Natural killer cell (primary cell): ENCODE data around the gene PXMP2. TPM values are rescaled to one million over a fixed set of nuclear protein-coding genes. Genes with fewer than 3 reads are reported as not detected.

Source experiments
- ATAC-seq, 3 donors: fragments of 150-1000 bp in 2 of 3; fragments of 200-7000 bp in 1 of 3; cut with Tn5 transposase; 1 replicate in 1 of 3; 2 replicates in 2 of 3; pipeline ENCODE4 v1.10.0; 2021; ENCODE audit warnings: mild to moderate bottlenecking in 2 of 3, moderate library complexity in 2 of 3
- DNase-seq, 2 donors: peaks; one replicate each; pipeline versions ENCODE4 v3.0.0 to v3.0.0-alpha.2; 2013 to 2021; ENCODE audit warnings: mixed read lengths in 1 of 2
- H3K27ac ChIP-seq: one replicate; pipeline ENCODE4 v1.5.1; 2013; ENCODE audit warnings: mild to moderate bottlenecking, low read length
- H3K27me3 ChIP-seq: one replicate; pipeline ENCODE4 v1.6.1; 2013; ENCODE audit warnings: low read length; ENCODE audit not compliant: control insufficient read depth, insufficient read depth
- H3K36me3 ChIP-seq: one replicate; pipeline ENCODE4 v1.6.1; 2013; ENCODE audit warnings: low read length; ENCODE audit not compliant: control insufficient read depth, insufficient read depth
- H3K4me1 ChIP-seq: one replicate; pipeline ENCODE4 v1.6.1; 2013; ENCODE audit warnings: low read length; ENCODE audit not compliant: control insufficient read depth, insufficient read depth
- H3K4me3 ChIP-seq: one replicate; pipeline ENCODE4 v1.5.1; 2013; ENCODE audit warnings: low read length
- H3K9me3 ChIP-seq: one replicate; pipeline ENCODE4 v1.6.1; 2013; ENCODE audit warnings: low read length; ENCODE audit not compliant: control insufficient read depth, insufficient read depth
- H3K27ac Mint-ChIP-seq, 2 donors: one replicate each; pipeline ENCODE4 v1.8.0; 2022; ENCODE audit warnings: mild to moderate bottlenecking in 2 of 2, mixed read lengths in 2 of 2, moderate library complexity in 1 of 2
- H3K27me3 Mint-ChIP-seq, 2 donors: one replicate each; pipeline ENCODE4 v1.8.0; 2022; ENCODE audit warnings: low read depth in 2 of 2, mixed read lengths in 2 of 2
- H3K36me3 Mint-ChIP-seq: one replicate; pipeline ENCODE4 v1.8.0; 2022; ENCODE audit warnings: mixed read lengths
- H3K4me1 Mint-ChIP-seq, 2 donors: one replicate each; pipeline ENCODE4 v1.8.0; 2022; ENCODE audit warnings: mixed read lengths in 2 of 2
- H3K4me3 Mint-ChIP-seq: one replicate; pipeline ENCODE4 v1.8.0; 2022; ENCODE audit warnings: mild to moderate bottlenecking, moderate library complexity, mixed read lengths
- H3K9me3 Mint-ChIP-seq, 2 donors: one replicate each; pipeline ENCODE4 v1.8.0; 2022; ENCODE audit warnings: mixed read lengths in 2 of 2
- CTCF ChIP-seq: fragments of 200-600 bp; IDR thresholded peaks from one replicate; pipeline ENCODE4 v1.8.0; 2022; ENCODE audit warnings: antibody characterized with exemption
- WGBS: methylation state at CpG from one replicate; pipeline ENCODE4 v1.1.7; 2013; ENCODE audit warnings: missing lambda C conversion rate; ENCODE audit not compliant: insufficient coverage; 5-methylcytosine and 5-hydroxymethylcytosine counted together
- intact Hi-C: fragments of 100-400 bp; cut with micrococcal nuclease; formaldehyde crosslinking; loops from one replicate; pipeline ENCODE4 v1.14.2; 2022
- total RNA-seq, 4 donors: library from RNA; stranded (reverse); fragments of 120-200 nt in 1 of 4; gene quantifications; one replicate each; pipeline versions ENCODE4 v1.2.3 to v1.2.4, GENCODE V29; 2013 to 2022

PXMP2 gene
- total RNA-seq, 3 donors from 2014 or later (not counting 1 experiment from before 2014, with no cell fraction given): 3.6 to 6.2 (median 5.1) TPM

GRCh38 chr12:132736378-132736777 lies 49.0 kb downstream of the PXMP2 start:
- Mint-ChIP-seq H3K9me3 (no peaks in the 10 kb centered on the region), H3K36me3 (peaks cover 24% of the 10 kb centered on the region), H3K4me3 (no peak overlapping the region), H3K27ac (no peak overlapping the region), H3K27me3 (no peaks in the 10 kb centered on the region), H3K4me1 (peaks cover 0 to 5% of the 10 kb centered on the region in 2 donors)
- H3K4me3 ChIP-seq: no peak overlapping the region
- intact Hi-C loops: no loop called here
- H3K27ac ChIP-seq: no peak overlapping the region
- ATAC-seq: no peak
- WGBS: 98% methylated on average over 12 of the region's 12 CpGs
- no peaks in the 10 kb centered on the region for H3K9me3 ChIP-seq
- H3K4me1 ChIP-seq: no peaks in the 10 kb centered on the region
- DNase-seq: no peak
- peaks cover 87% of the 10 kb centered on the region for H3K36me3 ChIP-seq
- no peaks in the 10 kb centered on the region for H3K27me3 ChIP-seq
- no peak for TF ChIP-seq CTCF

- Mint-ChIP-seq H3K9me3 (no peaks in the 10 kb centered on the region), H3K27me3 (no peaks in the 10 kb centered on the region), H3K27ac (no peak overlapping the region), H3K36me3 (peaks cover 19% of the 10 kb centered on the region), H3K4me1 (peaks cover 0 to 6% of the 10 kb centered on the region in 2 donors), H3K4me3 (no peak overlapping the region)
- Histone ChIP-seq H3K4me1 (no peaks in the 10 kb centered on the region), H3K27ac (no peak overlapping the region), H3K27me3 (no peaks in the 10 kb centered on the region), H3K4me3 (no peak overlapping the region), H3K36me3 (peaks cover 84% of the 10 kb centered on the region), H3K9me3 (no peaks in the 10 kb centered on the region)
- 99% methylated on average over 15 of the region's 15 CpGs for WGBS
- no peak for TF ChIP-seq CTCF
- no peak for ATAC-seq
- DNase-seq: no peak
- intact Hi-C loops: no loop called here
Measured at GRCh38 chr12:132736913-132737312, 49.5 kb downstream of the PXMP2 start.

- ATAC-seq (no peak), DNase-seq (no peak)
- 92% methylated on average over 19 of the region's 19 CpGs for WGBS
- peaks cover 9 to 22% of the 10 kb centered on the region in 2 donors for H3K4me1 Mint-ChIP-seq
- H3K4me3 Mint-ChIP-seq: no peak overlapping the region
- Histone ChIP-seq H3K9me3 (no peaks in the 10 kb centered on the region), H3K27me3 (no peaks in the 10 kb centered on the region), H3K27ac (no peak overlapping the region), H3K4me1 (no peaks in the 10 kb centered on the region), H3K4me3 (no peak overlapping the region), H3K36me3 (peaks cover 78% of the 10 kb centered on the region)
- peaks cover 7% of the 10 kb centered on the region for H3K36me3 Mint-ChIP-seq
- no peaks in the 10 kb centered on the region for H3K27me3 Mint-ChIP-seq
- intact Hi-C loops: no loop called here
- H3K9me3 Mint-ChIP-seq: peaks cover 2 to 3% of the 10 kb centered on the region in 2 donors
- TF ChIP-seq CTCF: no peak
- H3K27ac Mint-ChIP-seq: peak overlapping the region in 1 of 2 donors; percentile 38
Measured at GRCh38 chr12:132739600-132740312, 52.4 kb downstream of the PXMP2 start.

GRCh38 chr12:132740313-132740646 lies 52.9 kb downstream of the PXMP2 start:
- Mint-ChIP-seq H3K27ac (peak overlapping the region in 1 of 2 donors; percentile 33), H3K36me3 (peaks cover 7% of the 10 kb centered on the region), H3K4me1 (peaks cover 9 to 22% of the 10 kb centered on the region in 2 donors), H3K9me3 (peaks cover 2 to 3% of the 10 kb centered on the region in 2 donors), H3K4me3 (no peak overlapping the region), H3K27me3 (no peaks in the 10 kb centered on the region)
- no peak for TF ChIP-seq CTCF
- Histone ChIP-seq H3K27ac (no peak overlapping the region), H3K27me3 (no peaks in the 10 kb centered on the region), H3K4me1 (no peaks in the 10 kb centered on the region), H3K9me3 (no peaks in the 10 kb centered on the region), H3K4me3 (no peak overlapping the region), H3K36me3 (peaks cover 77% of the 10 kb centered on the region)
- DNase-seq (no peak), ATAC-seq (no peak)
- WGBS: 96% methylated on average over 6 of the region's 6 CpGs
- intact Hi-C loops: no loop called here
